IMR-90 (cell line): ENCODE results near the gene SLC34A2. TPM values are rescaled to one million over a fixed set of nuclear protein-coding genes. Genes with fewer than 3 reads are reported as not detected.

Experiments used
- ATAC-seq: fragments of 200-7000 bp; cut with Tn5 transposase; 2 replicates; pipeline ENCODE4 v1.9.1; 2020; ENCODE audit warnings: low read depth, mild to moderate bottlenecking, moderate library complexity
- BruUV-seq: library from RNA; stranded (reverse); fragments of 400-500 nt; replicated peaks from 2 replicates; lab custom pipeline; 2021; lab: Mats Ljungman, UMichigan
- CTCF ChIA-PET: fragments of 300-600 bp; formaldehyde crosslinking; extraction: SDS; loops from one replicate; lab custom pipeline; 2021; ENCODE audit warnings: antibody characterized with exemption; lab: Yijun Ruan, JAX
- POLR2A ChIA-PET: fragments of 300-600 bp; sonication (Branson Sonifier 250); formaldehyde crosslinking; loops from one replicate; lab custom pipeline; 2022; ENCODE audit warnings: antibody characterized with exemption; ENCODE audit not compliant: unreplicated experiment; lab: Charles Lee
- DNase-seq: peaks from one replicate; pipeline ENCODE4 v3.0.0; 2013
- H2AFZ ChIP-seq: replicated peaks from 2 replicates; pipeline ENCODE3; 2013; ENCODE audit warnings: low read length, mild to moderate bottlenecking; ENCODE audit not compliant: poor library complexity
- H2AK5ac ChIP-seq: 2 replicates; pipeline ENCODE4 v1.6.1; 2013; ENCODE audit warnings: low read depth, low read length, inconsistent platforms
- H2AK9ac ChIP-seq: replicated peaks from 2 replicates; pipeline ENCODE3; 2013; ENCODE audit warnings: mild to moderate bottlenecking, low read depth, low read length, moderate library complexity; ENCODE audit not compliant: poor library complexity
- H2BK120ac ChIP-seq: 2 replicates; pipeline ENCODE4 v1.6.1; 2013; ENCODE audit warnings: low read depth, low read length, inconsistent platforms
- H2BK15ac ChIP-seq: 3 replicates; pipeline ENCODE4 v1.6.1; 2013; ENCODE audit warnings: low read depth, low read length, inconsistent platforms
- H2BK20ac ChIP-seq: 2 replicates; pipeline ENCODE4 v1.6.1; 2013; ENCODE audit warnings: low read depth, mild to moderate bottlenecking, inconsistent platforms, low read length, moderate library complexity
- H2BK5ac ChIP-seq: 2 replicates; pipeline ENCODE4 v1.6.1; 2013; ENCODE audit warnings: mild to moderate bottlenecking, low read depth, low read length, inconsistent platforms; ENCODE audit not compliant: poor library complexity, severe bottlenecking
- H3K14ac ChIP-seq: replicated peaks from 2 replicates; pipeline ENCODE4 v1.6.1; 2013; ENCODE audit warnings: low read depth, low read length, inconsistent platforms
- H3K18ac ChIP-seq: 2 replicates; pipeline ENCODE4 v1.6.1; 2013; ENCODE audit warnings: low read depth, low read length, control low read depth
- H3K23ac ChIP-seq: 2 replicates; pipeline ENCODE4 v1.6.1; 2013; ENCODE audit warnings: low read depth, low read length, inconsistent platforms
- H3K27ac ChIP-seq: 2 replicates; pipeline ENCODE4 v1.5.1; 2013; ENCODE audit warnings: mild to moderate bottlenecking, control low read depth, low read length; ENCODE audit not compliant: insufficient read depth
- H3K27me3 ChIP-seq: 2 replicates; pipeline ENCODE4 v1.6.1; 2013; ENCODE audit warnings: low read length; ENCODE audit not compliant: control insufficient read depth, insufficient read depth
- H3K36me3 ChIP-seq: 2 replicates; pipeline ENCODE4 v1.6.1; 2013; ENCODE audit warnings: low read length, mixed read lengths; ENCODE audit not compliant: control insufficient read depth, insufficient read depth
- H3K4ac ChIP-seq: 2 replicates; pipeline ENCODE4 v1.6.1; 2013; ENCODE audit warnings: low read depth, low read length, inconsistent platforms
- H3K4me1 ChIP-seq: 2 replicates; pipeline ENCODE4 v1.6.1; 2013; ENCODE audit warnings: low read length, mixed read lengths; ENCODE audit not compliant: control insufficient read depth, insufficient read depth
- H3K4me2 ChIP-seq: 2 replicates; pipeline ENCODE4 v1.6.1; 2013; ENCODE audit warnings: low read depth, mild to moderate bottlenecking, control low read depth, low read length, moderate library complexity
- H3K4me3 ChIP-seq: 2 replicates; pipeline ENCODE4 v1.5.1; 2013; ENCODE audit warnings: low read depth, mild to moderate bottlenecking, control low read depth, low read length, moderate library complexity; ENCODE audit not compliant: insufficient read depth
- H3K56ac ChIP-seq: 2 replicates; pipeline ENCODE4 v1.6.1; 2013; ENCODE audit warnings: low read length, inconsistent platforms; ENCODE audit not compliant: insufficient read depth; ENCODE audit errors: extremely low read depth
- H3K79me1 ChIP-seq, 2 experiments: 2 replicates each; pipeline ENCODE4 v1.6.1; 2013; ENCODE audit warnings: low read length in 2 of 2, inconsistent platforms in 1 of 2, low read depth in 1 of 2
- H3K9ac ChIP-seq: 2 replicates; pipeline ENCODE4 v1.6.1; 2013; ENCODE audit warnings: low read depth, low read length, control low read depth
- H3K9me1 ChIP-seq: 2 replicates; pipeline ENCODE4 v1.6.1; 2013; ENCODE audit warnings: low read length, inconsistent platforms; ENCODE audit not compliant: insufficient read depth
- H3K9me3 ChIP-seq: 2 replicates; pipeline ENCODE4 v1.6.1; 2013; ENCODE audit warnings: low read length; ENCODE audit not compliant: control insufficient read depth, insufficient read depth
- H4K20me1 ChIP-seq: 2 replicates; pipeline ENCODE4 v1.6.1; 2013; ENCODE audit warnings: low read length, inconsistent platforms; ENCODE audit not compliant: insufficient read depth
- H4K5ac ChIP-seq: 2 replicates; pipeline ENCODE4 v1.6.1; 2013; ENCODE audit warnings: mild to moderate bottlenecking, low read depth, low read length, control low read depth
- H4K8ac ChIP-seq, 2 experiments: 2 replicates each; pipeline ENCODE4 v1.6.1; 2013; ENCODE audit warnings: low read depth in 2 of 2, low read length in 2 of 2, control low read depth in 1 of 2, inconsistent platforms in 1 of 2
- H4K91ac ChIP-seq: 2 replicates; pipeline ENCODE4 v1.6.1; 2013; ENCODE audit warnings: low read depth, low read length, inconsistent platforms; ENCODE audit not compliant: insufficient read depth
- CEBPB ChIP-seq: IDR thresholded peaks from 2 replicates; pipeline ENCODE4 v1.6.1; 2012; ENCODE audit warnings: low read depth, low read length, improper control_type of control experiment
- CTCF ChIP-seq: conservative IDR thresholded peaks from 2 replicates; pipeline ENCODE4 v1.5.1; 2012; ENCODE audit warnings: mild to moderate bottlenecking, low read depth, low read length, improper control_type of control experiment
- ELK1 ChIP-seq: fragments of 150-350 bp; IDR thresholded peaks from 2 replicates; pipeline ENCODE4 v1.6.1; 2016; ENCODE audit warnings: low read depth, mild to moderate bottlenecking, low read length, moderate library complexity, borderline replicate concordance
- FOS ChIP-seq: fragments of 150-350 bp; IDR thresholded peaks from 2 replicates; pipeline ENCODE4 v1.6.1; 2016; ENCODE audit warnings: low read depth, low read length
- MAZ ChIP-seq: IDR thresholded peaks from 2 replicates; pipeline ENCODE4 v1.6.1; 2012; ENCODE audit warnings: low read depth, mild to moderate bottlenecking, low read length, improper control_type of control experiment, moderate library complexity, borderline replicate concordance
- MXI1 ChIP-seq: IDR thresholded peaks from 2 replicates; pipeline ENCODE4 v1.6.1; 2012; ENCODE audit warnings: low read depth, mild to moderate bottlenecking, low read length, moderate library complexity, borderline replicate concordance
- NFE2L2 ChIP-seq: fragments of 150-350 bp; IDR thresholded peaks from 2 replicates; pipeline ENCODE4 v1.6.1; 2016; ENCODE audit warnings: low read depth, mild to moderate bottlenecking, low read length
- POLR2A ChIP-seq: IDR thresholded peaks from 2 replicates; pipeline ENCODE4 v1.6.1; 2012; ENCODE audit warnings: mild to moderate bottlenecking, low read depth, low read length
- RCOR1 ChIP-seq: IDR thresholded peaks from 2 replicates; pipeline ENCODE4 v1.6.1; 2012; ENCODE audit warnings: mild to moderate bottlenecking, low read length, improper control_type of control experiment; ENCODE audit not compliant: insufficient replicate concordance
- SMC3 ChIP-seq: fragments of 150-350 bp; IDR thresholded peaks from 2 replicates; pipeline ENCODE4 v1.6.1; 2016; ENCODE audit warnings: low read depth, mild to moderate bottlenecking, antibody characterized with exemption, low read length, moderate library complexity
- WGBS, 2 experiments: methylation state at CpG; one replicate each; pipeline versions ENCODE4 v1.1.5 to v1.1.7; 2013; ENCODE audit warnings: missing lambda C conversion rate in 2 of 2; ENCODE audit not compliant: insufficient read length in 1 of 2; ENCODE audit errors: extremely low coverage in 2 of 2; 5-methylcytosine and 5-hydroxymethylcytosine counted together
- dilution Hi-C: fragments of 300-500 bp; cut with HindIII; formaldehyde crosslinking; loops from one replicate; pipeline ENCODE4 v1.14.3; 2018; ENCODE audit warnings: low sequenced_read_pairs; ENCODE audit not compliant: unreplicated experiment
- in situ Hi-C: fragments of 300-500 bp; cut with MboI; formaldehyde crosslinking; loops from 3 replicates; pipeline ENCODE4 v1.14.3; 2019; ENCODE audit warnings: low sequenced_read_pairs, inconsistent platforms, mixed read lengths
- intact Hi-C: fragments of 100-400 bp; cut with micrococcal nuclease; formaldehyde crosslinking; loops from 2 replicates; pipeline ENCODE4 v1.10.0; 2022
- polyA plus RNA-seq, 3 experiments: library from polyadenylated mRNA; depleted of rRNA; stranded (reverse); fragments of >200 nt; gene quantifications; 2 replicates each; pipeline ENCODE4 v1.2.3, GENCODE V29; 2012; ENCODE audit warnings: low replicate concordance in 1 of 3
- total RNA-seq: library from RNA; depleted of rRNA; stranded (reverse); fragments of >200 nt; gene quantifications from 2 replicates; pipeline ENCODE4 v1.2.3, GENCODE V29; 2012

The SLC34A2 gene
- total and polyA plus RNA-seq, 2 of the 4 experiments (the other 2 are of a cell fraction): not detected

- H3K4me3 ChIP-seq: no peak overlapping the region
- H2BK5ac ChIP-seq: no peak overlapping the region
- no peak overlapping the region for H4K91ac ChIP-seq
- H3K9me1 ChIP-seq: no peaks in the 10 kb centered on the region
- BruUV-seq: no TSS peak
- no peak overlapping the region for H3K4me2 ChIP-seq
- H3K4me1 ChIP-seq: no peaks in the 10 kb centered on the region
- H2BK20ac ChIP-seq: no peak overlapping the region
- in situ Hi-C loops: no loop called here
- ChIA-PET POLR2A (no interaction called here), CTCF (no interaction called here)
- intact Hi-C loops: no loop called here
- H3K27me3 ChIP-seq: no peaks in the 10 kb centered on the region
- no peak overlapping the region for H3K9ac ChIP-seq
- no peaks in the 10 kb centered on the region for H4K20me1 ChIP-seq
- no peaks in the 10 kb centered on the region for H3K79me1 ChIP-seq
- no peak overlapping the region for H3K14ac ChIP-seq
- H2AK9ac ChIP-seq: no peak overlapping the region
- no peak overlapping the region for H4K8ac ChIP-seq
- H2AK5ac ChIP-seq: no peak overlapping the region
- no peak overlapping the region for H2AFZ ChIP-seq
- H4K5ac ChIP-seq: no peak overlapping the region
- no peaks in the 10 kb centered on the region for H3K36me3 ChIP-seq
- H2BK120ac ChIP-seq: no peak overlapping the region
- no peak overlapping the region for H3K4ac ChIP-seq
- no peak overlapping the region for H3K23ac ChIP-seq
- H2BK15ac ChIP-seq: no peak overlapping the region
- ATAC-seq: no peak
- H3K27ac ChIP-seq: no peak overlapping the region
- no peak overlapping the region for H3K56ac ChIP-seq
- no peak overlapping the region for H3K18ac ChIP-seq
- no CpG with 5 or more reads among the region's 5 CpGs for WGBS, 2 experiments
- dilution Hi-C loops: no loop called here
- TF ChIP-seq ELK1 (no peak), NFE2L2 (no peak), CEBPB (no peak), MAZ (no peak), CTCF (no peak), POLR2A (no peak), RCOR1 (no peak), MXI1 (no peak), SMC3 (no peak), FOS (no peak)
- DNase-seq: no peak
- no peaks in the 10 kb centered on the region for H3K9me3 ChIP-seq
Measured at GRCh38 chr4:25609976-25610375, 45.7 kb upstream of the SLC34A2 start.
